ENCODE data around the gene SNRPD3.
"Not testable (repeated sequence)": the region's sequence is repeated elsewhere in the genome, so short reads cannot be mapped to it uniquely, and the experiment has no call there.

DNA sequence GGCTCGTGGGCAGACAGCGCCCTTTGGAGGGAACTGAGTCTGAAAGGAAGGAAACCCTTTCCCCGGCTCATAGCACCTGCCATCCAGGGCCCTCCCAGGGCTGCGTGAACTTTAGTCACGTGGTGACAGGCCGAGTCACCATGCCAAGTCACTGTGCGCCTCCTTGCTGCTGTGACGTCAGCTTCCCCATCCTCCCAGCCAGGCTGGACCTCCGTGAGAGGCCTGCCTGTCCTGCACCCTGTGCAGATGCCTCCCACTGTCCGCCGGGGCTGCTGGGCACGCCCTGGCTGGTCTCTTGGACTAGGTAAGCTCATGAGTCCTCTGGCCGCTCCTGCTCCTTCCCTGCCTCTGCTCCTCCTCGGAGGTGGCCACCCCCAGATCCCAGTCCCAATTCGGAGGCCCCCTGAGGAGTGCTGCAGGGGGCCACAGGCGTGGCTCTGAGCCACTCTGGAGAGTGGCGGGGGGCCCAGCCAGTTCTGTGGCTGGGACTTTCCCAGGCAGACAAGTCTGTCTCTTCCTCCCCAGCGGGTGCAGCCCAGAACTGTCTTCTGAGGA lies 51.7 kb downstream of the SNRPD3 start:
- TF ChIP-seq POLR2A, POLR2AphosphoS5 (IDR thresholded peaks at IDR 0.05): not testable (repeated sequence)
- TF ChIP-seq, protein P1, sequence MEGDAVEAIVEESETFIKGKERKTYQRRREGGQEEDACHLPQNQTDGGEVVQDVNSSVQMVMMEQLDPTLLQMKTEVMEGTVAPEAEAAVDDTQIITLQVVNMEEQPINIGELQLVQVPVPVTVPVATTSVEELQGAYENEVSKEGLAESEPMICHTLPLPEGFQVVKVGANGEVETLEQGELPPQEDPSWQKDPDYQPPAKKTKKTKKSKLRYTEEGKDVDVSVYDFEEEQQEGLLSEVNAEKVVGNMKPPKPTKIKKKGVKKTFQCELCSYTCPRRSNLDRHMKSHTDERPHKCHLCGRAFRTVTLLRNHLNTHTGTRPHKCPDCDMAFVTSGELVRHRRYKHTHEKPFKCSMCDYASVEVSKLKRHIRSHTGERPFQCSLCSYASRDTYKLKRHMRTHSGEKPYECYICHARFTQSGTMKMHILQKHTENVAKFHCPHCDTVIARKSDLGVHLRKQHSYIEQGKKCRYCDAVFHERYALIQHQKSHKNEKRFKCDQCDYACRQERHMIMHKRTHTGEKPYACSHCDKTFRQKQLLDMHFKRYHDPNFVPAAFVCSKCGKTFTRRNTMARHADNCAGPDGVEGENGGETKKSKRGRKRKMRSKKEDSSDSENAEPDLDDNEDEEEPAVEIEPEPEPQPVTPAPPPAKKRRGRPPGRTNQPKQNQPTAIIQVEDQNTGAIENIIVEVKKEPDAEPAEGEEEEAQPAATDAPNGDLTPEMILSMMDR (IDR thresholded peaks at IDR 0.05) = not testable (repeated sequence)

All from transverse colon (tissue), 4 donors.